Measurements from ENCODE around the gene MAST3. TPM values are rescaled to one million over a fixed set of nuclear protein-coding genes. Genes with fewer than 3 reads are reported as not detected.

Gene MAST3
- polyA plus RNA-seq, 1 donor from 2014 or later: 2.3 TPM

DNA sequence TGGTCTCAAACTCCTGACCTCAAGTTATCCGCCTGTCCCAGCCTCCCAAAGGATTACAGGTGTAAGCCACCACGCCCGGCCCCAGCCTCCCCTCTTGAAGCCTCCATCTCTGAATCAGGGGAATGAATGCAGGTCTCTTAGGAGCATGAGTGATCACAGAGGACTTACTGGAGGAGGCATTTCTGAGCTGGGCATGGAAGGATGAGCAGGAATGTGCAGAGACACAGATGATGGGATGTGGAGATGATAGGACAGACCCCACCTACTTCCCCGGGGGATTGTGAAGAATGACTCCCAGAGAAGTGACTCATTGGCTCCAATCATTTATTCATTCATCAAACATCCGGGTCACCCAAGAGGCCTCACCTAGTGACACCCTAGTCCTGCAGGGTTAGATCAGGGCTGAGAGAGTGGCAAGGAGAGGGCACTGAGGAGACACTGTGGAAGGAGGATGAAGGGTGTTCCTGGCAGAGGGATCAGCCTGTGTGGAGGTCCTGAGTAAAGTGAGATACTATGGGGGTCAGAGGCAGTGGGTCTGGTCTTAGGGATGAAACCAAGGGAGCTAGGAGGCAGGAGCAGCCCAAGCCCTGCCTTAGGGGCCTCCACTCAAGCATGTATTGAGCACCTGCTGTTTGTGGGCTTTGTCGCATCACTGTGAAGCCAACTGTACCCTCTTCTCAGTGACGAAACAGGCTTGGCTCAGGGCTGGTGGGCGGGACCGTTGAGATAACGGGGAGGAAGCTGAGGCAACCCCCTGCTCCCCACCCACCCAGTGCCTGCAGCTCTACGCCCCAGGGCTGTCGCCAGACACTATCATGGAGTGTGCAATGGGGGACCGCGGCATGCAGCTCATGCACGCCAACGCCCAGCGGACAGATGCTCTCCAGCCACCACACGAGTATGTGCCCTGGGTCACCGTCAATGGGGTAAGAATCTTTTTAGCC is 79.1 kb downstream of the MAST3 start:
- TF ChIP-seq EP300 (conservative IDR thresholded peaks at IDR 0.05; ENCODE audit: poor library complexity, severe bottlenecking) (no peak), RAD21 (conservative IDR thresholded peaks at IDR 0.05) (no peak), MXI1 (conservative IDR thresholded peaks at IDR 0.05; ENCODE audit: poor library complexity, severe bottlenecking) (no peak), SMC3 (conservative IDR thresholded peaks at IDR 0.05; ENCODE audit: poor library complexity) (no peak), POLR2AphosphoS5 (IDR thresholded peaks at IDR 0.05) (no peak), EZH2 (IDR thresholded peaks at IDR 0.05; ENCODE audit: borderline replicate concordance, insufficient read depth, low read length, poor library complexity, severe bottlenecking) (no peak), REST (IDR thresholded peaks at IDR 0.05; ENCODE audit: borderline replicate concordance) (no peak), TAF1 (IDR thresholded peaks at IDR 0.05; ENCODE audit: low read depth) (no peak)
- TF ChIP-seq, protein P1, sequence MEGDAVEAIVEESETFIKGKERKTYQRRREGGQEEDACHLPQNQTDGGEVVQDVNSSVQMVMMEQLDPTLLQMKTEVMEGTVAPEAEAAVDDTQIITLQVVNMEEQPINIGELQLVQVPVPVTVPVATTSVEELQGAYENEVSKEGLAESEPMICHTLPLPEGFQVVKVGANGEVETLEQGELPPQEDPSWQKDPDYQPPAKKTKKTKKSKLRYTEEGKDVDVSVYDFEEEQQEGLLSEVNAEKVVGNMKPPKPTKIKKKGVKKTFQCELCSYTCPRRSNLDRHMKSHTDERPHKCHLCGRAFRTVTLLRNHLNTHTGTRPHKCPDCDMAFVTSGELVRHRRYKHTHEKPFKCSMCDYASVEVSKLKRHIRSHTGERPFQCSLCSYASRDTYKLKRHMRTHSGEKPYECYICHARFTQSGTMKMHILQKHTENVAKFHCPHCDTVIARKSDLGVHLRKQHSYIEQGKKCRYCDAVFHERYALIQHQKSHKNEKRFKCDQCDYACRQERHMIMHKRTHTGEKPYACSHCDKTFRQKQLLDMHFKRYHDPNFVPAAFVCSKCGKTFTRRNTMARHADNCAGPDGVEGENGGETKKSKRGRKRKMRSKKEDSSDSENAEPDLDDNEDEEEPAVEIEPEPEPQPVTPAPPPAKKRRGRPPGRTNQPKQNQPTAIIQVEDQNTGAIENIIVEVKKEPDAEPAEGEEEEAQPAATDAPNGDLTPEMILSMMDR (IDR thresholded peaks at IDR 0.05; ENCODE audit: poor library complexity, severe bottlenecking): no peak
- Histone ChIP-seq H3F3A (ENCODE audit: insufficient read depth, low read length, poor library complexity, severe bottlenecking) (no peaks in the 10 kb centered on the region), H3K9me2 (ENCODE audit: insufficient read depth, low read length) (no peaks in the 10 kb centered on the region), H3K27ac (ENCODE audit: low read length) (no peak overlapping the region), H4K20me1 (ENCODE audit: insufficient read depth) (no peaks in the 10 kb centered on the region), H3K4me3 (ENCODE audit: low read length) (no peak overlapping the region), H3K27me3 (ENCODE audit: insufficient read depth, low read depth, low read length) (peaks cover 24% of the 10 kb centered on the region), H3K36me3 (ENCODE audit: insufficient read depth, low read length) (no peaks in the 10 kb centered on the region), H3K9me3 (ENCODE audit: low read length) (no peaks in the 10 kb centered on the region), H2AFZ (ENCODE audit: low read depth, low read length) (no peak overlapping the region), H3K9ac (ENCODE audit: low read length) (no peak overlapping the region), H3K79me2 (replicated peaks; ENCODE audit: insufficient read depth, low read length) (no peaks in the 10 kb centered on the region), H3K4me2 (ENCODE audit: low read length) (no peak overlapping the region)

DNA sequence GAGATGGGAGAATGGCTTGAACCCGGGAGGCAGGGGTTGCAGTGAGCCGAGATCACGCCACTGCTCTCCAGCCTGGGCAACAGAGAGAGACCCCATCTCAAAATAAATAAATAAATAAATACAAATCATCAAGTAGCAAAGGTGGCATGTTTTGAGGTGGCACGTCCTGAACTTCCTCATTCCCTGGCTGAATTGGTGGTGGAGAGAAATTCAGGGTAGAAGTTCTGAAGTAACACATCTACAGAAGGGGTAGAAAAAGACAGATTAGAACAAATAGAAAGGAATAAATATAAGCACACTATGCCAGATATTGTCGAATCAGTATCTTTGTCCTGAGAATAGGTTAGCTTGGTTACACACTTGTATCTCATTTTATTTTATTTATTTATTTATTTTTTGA is 82.4 kb downstream of the MAST3 start:
- Histone ChIP-seq H4K20me1 (ENCODE audit: insufficient read depth) (no peaks in the 10 kb centered on the region), H3K4me2 (ENCODE audit: low read length) (no peak overlapping the region), H3K27me3 (ENCODE audit: insufficient read depth, low read depth, low read length) (peaks cover 7% of the 10 kb centered on the region), H3K4me3 (ENCODE audit: low read length) (no peak overlapping the region), H3K9me2 (ENCODE audit: insufficient read depth, low read length) (no peaks in the 10 kb centered on the region), H3F3A (ENCODE audit: insufficient read depth, low read length, poor library complexity, severe bottlenecking) (no peaks in the 10 kb centered on the region), H3K36me3 (ENCODE audit: insufficient read depth, low read length) (no peaks in the 10 kb centered on the region), H3K27ac (ENCODE audit: low read length) (no peak overlapping the region), H3K79me2 (replicated peaks; ENCODE audit: insufficient read depth, low read length) (no peaks in the 10 kb centered on the region), H3K9me3 (ENCODE audit: low read length) (no peaks in the 10 kb centered on the region), H3K9ac (ENCODE audit: low read length) (no peak overlapping the region), H2AFZ (ENCODE audit: low read depth, low read length) (no peak overlapping the region)
- no peak for TF ChIP-seq POLR2AphosphoS5 (IDR thresholded peaks at IDR 0.05)
- no peak for TF ChIP-seq EZH2 (IDR thresholded peaks at IDR 0.05; ENCODE audit: borderline replicate concordance, insufficient read depth, low read length, poor library complexity, severe bottlenecking)
- TF ChIP-seq MXI1 (conservative IDR thresholded peaks at IDR 0.05; ENCODE audit: poor library complexity, severe bottlenecking): no peak
- no peak for TF ChIP-seq REST (IDR thresholded peaks at IDR 0.05; ENCODE audit: borderline replicate concordance)
- no peak for TF ChIP-seq TAF1 (IDR thresholded peaks at IDR 0.05; ENCODE audit: low read depth)
- no peak for TF ChIP-seq RAD21 (conservative IDR thresholded peaks at IDR 0.05)
- TF ChIP-seq EP300 (conservative IDR thresholded peaks at IDR 0.05; ENCODE audit: poor library complexity, severe bottlenecking): no peak
- TF ChIP-seq, protein P1 (IDR thresholded peaks at IDR 0.05; ENCODE audit: poor library complexity, severe bottlenecking): no peak
- TF ChIP-seq SMC3 (conservative IDR thresholded peaks at IDR 0.05; ENCODE audit: poor library complexity): no peak
